ENCODE results near the gene BPNT1.
"Not testable (repeated sequence)": the region's sequence is repeated elsewhere in the genome, so short reads cannot be mapped to it uniquely, and the experiment has no call there.

DNA sequence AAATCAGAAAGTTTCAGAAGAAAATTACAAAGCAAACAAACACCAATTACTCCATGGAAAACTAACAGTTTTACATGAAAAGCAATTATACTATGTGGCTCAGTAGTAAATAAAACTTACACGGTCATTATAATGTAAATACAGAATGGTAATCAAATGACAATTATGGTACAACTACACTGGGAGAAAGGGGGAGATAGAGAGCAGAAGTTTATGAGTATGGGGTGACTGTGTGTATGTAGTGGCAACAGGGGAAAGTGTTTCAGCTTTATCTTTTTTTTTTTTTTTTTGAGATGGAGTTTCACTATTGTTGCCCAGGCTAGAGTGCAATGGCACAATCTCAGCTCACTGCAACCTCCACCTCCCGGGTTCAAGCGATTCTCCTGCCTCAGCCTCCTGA is 51.8 kb downstream of the BPNT1 start:
- not testable (repeated sequence) for TF ChIP-seq ZNF274 (IDR thresholded peaks at IDR 0.05; ENCODE audit: low read depth, low read length); POLR2A (IDR thresholded peaks at IDR 0.05; ENCODE audit: borderline replicate concordance, extremely low read depth, insufficient read depth, insufficient read length); EZH2 (IDR thresholded peaks at IDR 0.05); POLR2AphosphoS5 (IDR thresholded peaks at IDR 0.05; ENCODE audit: low read depth, low read length); TCF7L2 (IDR thresholded peaks at IDR 0.05; ENCODE audit: borderline replicate concordance, extremely low read depth, insufficient read depth, insufficient read length); EZH2phosphoT487 (IDR thresholded peaks at IDR 0.05; ENCODE audit: borderline replicate concordance); CBX3 (IDR thresholded peaks at IDR 0.05; ENCODE audit: low read depth)
- TF ChIP-seq, protein P1, sequence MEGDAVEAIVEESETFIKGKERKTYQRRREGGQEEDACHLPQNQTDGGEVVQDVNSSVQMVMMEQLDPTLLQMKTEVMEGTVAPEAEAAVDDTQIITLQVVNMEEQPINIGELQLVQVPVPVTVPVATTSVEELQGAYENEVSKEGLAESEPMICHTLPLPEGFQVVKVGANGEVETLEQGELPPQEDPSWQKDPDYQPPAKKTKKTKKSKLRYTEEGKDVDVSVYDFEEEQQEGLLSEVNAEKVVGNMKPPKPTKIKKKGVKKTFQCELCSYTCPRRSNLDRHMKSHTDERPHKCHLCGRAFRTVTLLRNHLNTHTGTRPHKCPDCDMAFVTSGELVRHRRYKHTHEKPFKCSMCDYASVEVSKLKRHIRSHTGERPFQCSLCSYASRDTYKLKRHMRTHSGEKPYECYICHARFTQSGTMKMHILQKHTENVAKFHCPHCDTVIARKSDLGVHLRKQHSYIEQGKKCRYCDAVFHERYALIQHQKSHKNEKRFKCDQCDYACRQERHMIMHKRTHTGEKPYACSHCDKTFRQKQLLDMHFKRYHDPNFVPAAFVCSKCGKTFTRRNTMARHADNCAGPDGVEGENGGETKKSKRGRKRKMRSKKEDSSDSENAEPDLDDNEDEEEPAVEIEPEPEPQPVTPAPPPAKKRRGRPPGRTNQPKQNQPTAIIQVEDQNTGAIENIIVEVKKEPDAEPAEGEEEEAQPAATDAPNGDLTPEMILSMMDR (IDR thresholded peaks at IDR 0.05 in 2 of 3, conservative IDR thresholded peaks at IDR 0.05 in 1 of 3; ENCODE audit: borderline replicate concordance in 1 of 3, insufficient read depth in 1 of 3, low read depth in 2 of 3, low read length in 2 of 3), result 0 out of 6 replicates have a peak, but pooled peaks of 1 of the 3 experiments have one; percentile 7
- TF ChIP-seq, protein P2, sequence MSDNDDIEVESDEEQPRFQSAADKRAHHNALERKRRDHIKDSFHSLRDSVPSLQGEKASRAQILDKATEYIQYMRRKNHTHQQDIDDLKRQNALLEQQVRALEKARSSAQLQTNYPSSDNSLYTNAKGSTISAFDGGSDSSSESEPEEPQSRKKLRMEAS (IDR thresholded peaks at IDR 0.05), result not testable (repeated sequence)
